ENCODE results near the gene COMMD4.
"Not testable (repeated sequence)": the region's sequence is repeated elsewhere in the genome, so short reads cannot be mapped to it uniquely, and the experiment has no call there.

COMMD4 gene

GRCh38 chr15:75383986-75384385 is 48.1 kb downstream of the COMMD4 start:
- DNase-seq = not testable (repeated sequence)

All from central memory CD4-positive, alpha-beta T cell (primary cell).